Activated CD4-positive, alpha-beta T cell treated with anti-CD3 and anti-CD28 coated beads, Interleukin-2, Interleukin-4, amounts not matched to agents 100 ng/mL and 50 ng/mL, durations not matched to agents 16 hours and 8 hours (primary cell): ENCODE data around the gene MMP24OS.

Experiments
- DNase-seq: peaks from one replicate; pipeline ENCODE4 v3.0.0-alpha.2; 2020; ENCODE audit warnings: low spot score

MMP24OS gene

DNA sequence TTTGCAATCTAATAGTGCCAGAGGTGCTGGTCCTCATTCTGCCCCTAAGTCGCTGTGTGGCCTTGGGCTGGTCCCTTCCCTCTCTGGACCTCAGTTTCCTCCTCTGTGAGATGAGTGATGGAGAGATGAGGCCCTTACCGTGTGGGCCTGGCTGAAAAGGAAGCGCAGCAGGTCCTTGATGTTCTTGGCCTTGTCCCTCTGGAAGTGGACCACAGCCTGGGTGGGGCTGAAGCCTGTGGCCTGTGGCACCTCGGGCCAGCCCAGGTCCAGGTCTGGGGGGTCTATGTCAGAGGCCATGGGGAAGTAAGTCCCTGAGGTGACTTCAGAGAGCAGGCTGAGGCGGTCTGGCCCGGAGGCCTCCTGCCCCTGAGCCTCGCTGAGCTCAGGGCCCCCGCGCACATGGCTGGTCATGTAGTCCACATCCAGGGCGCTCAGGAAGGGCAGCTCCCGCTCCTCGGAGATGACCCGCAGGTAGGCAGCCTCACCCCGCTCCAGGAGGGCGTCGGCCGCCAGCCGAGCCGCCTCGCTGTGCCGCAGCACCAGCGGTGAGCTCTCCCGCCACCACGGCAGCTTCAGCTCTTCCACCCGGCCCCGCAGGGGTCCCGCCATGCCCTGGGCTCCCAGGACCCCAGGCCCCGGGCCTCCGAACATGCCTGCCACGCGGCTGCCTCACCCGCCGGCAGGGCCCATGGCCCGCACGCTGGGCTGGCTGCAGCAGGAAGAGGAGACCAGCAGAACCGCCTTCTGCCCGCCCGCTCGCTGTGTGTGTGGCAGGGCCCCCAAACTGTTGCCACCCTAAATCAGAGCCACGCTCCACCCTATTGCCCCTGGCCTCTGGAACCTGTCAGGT lies 14.0 kb upstream of the MMP24OS start, which contains the start of gene FAM83C:
FAM83C (minus strand) TSS at position 772 of the 850 bp plus-strand sequence; CDS start at position 651, 121 bp downstream.
- no peak for DNase-seq

DNA sequence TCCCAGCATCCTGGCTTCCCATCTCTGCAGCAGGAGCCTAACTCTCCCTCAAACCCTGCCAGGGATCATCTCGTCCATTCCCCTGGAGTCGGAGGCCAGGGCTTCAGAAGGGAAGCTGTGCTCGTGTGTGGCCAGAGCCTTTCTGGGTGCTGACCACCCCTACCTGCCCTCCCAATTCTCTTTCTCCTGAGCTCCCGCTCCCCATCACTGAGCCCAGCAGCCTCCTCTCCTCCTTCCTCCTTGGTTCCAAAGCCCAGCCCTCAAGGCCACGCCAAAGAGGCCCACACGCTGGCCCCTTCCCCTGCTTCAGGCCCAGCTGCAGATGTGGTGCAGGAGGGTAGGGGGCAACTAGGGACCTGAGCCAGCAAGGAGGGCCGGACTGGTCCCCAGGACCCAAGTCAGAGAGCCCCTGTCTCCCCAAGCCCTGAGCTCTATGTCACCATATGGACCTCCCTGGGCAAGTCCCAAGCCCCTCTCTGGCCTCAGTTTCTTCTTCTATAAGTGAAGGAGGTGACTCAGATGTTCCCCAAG lies 13.0 kb upstream of the MMP24OS start:
- DNase-seq, result no peak

DNA sequence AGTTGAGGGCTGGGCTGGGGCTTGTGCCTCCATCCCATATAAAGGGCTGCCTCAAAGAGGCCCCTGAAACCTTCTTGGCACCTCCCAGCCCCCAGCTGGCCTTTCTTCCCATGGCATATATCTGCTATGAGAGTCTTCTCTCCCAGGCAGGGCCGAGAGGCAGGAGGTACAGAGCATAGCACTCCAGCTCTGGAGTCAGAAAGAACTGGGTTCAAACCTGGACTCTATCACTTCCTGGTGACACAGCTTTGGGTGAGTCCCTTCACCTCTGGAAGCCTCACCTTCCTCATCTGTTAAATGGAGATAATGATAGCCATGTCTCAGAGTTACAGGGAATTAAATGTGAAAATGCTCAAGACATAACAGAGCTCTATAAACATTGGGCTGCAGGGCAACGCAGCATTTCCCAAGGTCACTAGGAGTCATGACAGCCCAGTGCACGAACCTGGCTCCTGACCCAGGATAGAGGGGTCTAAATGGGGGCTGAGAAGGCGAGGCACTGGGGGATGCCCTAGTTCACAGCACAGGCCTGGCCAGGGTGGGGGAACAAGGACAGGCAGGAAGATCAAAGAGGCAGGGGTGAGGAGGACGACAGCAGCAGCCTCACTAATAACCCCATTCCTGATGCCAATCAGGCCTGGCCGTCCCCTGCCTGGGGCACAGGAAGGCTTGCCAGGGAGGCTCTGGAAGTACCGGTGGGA lies 12.4 kb upstream of the MMP24OS start:
- DNase-seq, result no peak

DNA sequence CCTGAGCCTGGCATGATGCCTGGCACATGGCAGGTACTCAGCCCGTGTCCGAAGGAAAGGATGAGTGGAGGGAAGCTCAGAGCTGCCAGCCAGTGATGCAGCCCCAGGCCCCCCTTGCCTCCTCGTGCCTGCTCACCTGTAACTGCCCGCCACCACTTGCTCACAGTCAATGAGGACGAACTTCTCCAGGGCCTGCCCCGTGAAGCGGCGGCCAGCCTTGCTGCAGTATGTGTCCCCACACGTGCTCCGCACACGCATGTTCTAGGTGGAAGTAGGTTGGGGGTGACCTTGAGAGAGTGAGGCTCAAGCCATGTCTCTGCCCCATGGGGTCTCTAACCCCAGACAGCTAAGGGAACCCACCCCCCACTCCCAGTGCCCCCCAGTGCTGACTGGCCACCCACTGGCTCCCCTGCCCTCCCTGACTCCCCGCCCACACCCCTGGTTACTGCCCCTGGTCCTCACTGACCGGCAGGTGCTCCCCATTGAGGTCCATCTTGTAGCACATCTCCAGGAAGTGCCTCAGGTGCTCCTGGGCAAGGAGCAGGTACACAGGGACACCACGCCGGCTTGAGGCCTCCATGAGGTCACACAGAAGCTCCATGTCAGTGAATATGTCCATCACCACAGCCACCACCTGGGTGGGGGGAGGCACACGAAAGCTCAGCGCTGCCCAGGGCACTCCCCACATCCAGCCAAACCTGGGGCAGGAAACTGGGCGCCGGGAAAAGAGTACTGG lies 10.6 kb upstream of the MMP24OS start:
- no peak for DNase-seq

DNA sequence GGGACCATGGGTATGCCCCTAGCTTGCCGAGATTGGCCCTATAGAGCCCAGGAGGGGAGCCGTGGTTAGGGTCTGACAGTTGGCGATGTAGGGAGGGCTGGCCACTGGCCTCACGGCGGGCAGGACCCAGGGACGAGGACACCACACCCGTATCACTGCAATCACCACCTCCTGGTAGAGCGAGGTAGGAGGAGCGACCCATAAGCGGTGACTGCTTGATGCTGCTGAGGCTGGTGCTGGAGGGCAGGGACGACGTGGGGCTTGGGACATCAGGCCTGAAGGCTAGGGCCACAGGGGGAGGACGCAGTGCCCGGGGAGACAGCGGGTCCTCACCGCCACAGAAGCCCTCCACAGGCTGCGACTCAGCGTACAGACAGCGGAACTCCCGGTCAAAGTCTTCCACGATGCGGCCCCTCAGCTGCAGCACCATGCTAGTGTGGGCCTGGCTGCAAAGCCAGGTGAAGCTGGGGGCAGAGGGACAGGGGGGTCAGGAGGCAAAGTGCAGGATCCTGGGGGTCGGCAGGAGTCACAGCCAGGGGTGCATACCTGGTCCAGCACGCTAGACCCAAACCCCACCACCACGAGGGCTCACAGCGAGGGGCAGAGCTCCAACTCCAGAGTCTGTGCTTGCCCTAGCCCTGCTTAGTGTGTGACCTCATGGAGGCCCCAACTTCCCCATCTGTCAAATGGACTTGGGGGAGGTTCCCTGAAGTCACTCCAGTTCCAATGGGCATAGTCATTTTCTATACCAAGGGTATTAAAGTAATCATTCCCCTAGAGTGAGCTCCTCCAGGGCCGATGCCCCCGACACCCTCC lies 9.8 kb upstream of the MMP24OS start:
- DNase-seq, result no peak

DNA sequence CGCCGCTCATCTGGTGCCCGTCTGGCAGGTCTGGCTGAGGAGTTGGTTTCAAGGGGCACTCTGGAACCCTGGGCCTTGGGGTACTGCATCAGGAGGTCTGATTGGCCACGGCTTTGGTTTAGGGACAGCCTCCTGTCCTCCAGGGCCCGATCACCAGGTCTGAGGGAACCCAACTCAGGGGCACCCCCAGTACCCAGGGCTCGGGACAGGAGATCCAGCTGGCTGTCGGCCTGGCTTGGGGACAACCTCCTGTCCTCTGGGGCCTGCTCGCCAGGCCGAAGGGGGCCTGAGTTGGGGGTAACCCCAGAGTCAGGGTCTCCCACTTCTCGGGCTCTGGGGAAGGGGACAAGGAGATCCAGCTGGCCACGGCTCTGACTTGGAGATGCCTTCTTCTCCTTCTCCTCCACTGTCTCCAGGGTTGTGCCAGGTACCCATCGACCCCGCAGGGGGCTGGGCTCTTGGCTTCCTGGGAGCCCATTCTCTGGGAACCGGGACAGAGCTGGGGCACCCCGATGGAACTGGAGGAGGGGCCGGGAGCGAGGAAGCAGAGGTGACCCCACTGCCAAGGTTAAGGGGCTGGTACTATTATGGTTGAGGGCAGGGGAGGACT lies 9.1 kb upstream of the MMP24OS start:
- no peak for DNase-seq

DNA sequence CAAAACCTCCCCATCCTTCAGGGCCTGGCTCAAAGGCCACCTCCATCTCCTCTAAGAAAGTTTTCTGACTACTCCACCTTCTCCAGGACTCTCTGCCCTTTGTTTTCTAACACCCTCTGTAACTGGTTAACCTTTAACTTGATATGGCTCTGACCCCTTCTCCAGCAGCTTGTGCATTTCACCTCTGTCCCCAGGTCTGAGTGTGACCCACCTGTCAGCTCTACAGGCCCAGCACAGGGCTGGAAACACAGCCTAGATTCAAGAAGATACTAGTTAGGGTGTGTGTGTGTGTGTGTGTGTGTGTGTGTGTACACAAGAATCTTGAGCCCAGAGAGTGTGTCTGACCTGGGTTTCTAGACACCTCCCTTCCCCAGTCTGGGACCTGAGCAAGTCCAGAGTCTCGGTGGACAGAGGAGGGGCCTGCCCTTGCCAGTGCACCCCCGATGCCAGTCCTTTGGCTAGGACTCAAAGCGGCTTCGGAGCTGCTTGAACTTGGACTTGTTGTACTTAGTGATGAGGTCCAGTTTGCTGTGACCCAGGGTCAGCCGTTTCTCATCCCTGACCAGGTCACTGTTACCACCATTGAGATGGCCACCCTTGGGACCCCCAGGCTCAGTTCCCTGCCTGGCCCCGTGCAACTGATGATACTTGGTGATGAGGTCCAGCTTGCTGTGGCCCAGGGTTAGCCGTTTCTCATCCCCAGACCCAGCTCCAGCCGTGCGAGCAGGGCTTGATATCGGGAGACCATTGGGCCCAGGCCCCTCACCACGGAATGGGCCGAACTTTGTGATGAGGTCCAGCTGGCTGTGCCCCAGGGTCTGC lies 8.4 kb upstream of the MMP24OS start:
- DNase-seq, result no peak

DNA sequence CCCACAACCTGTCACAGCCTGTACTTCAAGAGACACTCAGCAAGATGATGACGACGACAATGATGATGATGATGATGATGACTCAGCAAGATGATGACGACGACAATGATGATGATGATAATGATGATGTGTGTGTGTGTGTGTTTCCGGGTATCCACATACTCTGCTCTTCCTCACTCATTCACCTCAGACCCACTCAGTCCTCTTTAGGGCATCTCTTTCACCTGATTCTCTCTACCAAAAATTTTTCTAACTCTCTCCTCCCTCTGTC lies 7.8 kb upstream of the MMP24OS start:
- no peak for DNase-seq

DNA sequence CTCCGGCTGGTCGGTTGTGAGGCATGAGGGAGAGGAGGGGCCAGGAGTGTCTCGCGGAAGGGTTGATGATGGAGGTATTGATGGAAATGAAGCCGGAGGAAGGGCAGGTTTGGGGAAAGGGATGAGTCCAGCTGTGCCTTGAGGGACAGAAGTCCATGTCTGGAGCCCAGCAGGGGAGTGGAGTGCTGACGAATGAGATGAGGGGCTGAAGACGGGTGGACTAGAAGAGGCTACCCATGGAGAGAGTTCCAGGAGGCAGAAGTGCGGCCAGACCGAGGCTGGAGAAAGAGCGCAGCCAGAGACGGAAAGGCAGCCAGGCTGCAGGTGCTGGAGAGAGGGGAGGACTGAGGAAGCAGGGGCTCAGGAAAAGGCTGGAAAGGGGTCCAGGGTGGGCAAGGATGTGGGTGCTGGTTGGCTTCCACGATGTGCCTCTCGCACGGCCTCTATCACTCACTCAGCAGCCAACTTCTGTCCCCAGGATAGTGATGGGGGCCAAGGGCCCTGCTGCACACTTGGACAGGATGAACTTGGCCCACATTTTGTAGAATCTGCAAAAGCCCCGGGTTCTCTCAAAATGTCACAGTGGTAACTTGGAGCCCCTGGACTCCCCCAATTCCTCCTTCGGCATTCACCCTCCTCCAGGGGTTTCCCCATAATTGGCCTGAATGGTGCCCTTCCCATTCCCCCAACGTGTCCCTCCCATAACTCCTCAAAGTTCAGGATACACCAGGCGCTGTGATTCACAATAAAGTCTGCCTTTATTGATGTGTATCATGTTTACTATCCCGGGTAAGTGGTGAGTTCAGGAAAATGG lies 7.3 kb upstream of the MMP24OS start:
- DNase-seq, result no peak

DNA sequence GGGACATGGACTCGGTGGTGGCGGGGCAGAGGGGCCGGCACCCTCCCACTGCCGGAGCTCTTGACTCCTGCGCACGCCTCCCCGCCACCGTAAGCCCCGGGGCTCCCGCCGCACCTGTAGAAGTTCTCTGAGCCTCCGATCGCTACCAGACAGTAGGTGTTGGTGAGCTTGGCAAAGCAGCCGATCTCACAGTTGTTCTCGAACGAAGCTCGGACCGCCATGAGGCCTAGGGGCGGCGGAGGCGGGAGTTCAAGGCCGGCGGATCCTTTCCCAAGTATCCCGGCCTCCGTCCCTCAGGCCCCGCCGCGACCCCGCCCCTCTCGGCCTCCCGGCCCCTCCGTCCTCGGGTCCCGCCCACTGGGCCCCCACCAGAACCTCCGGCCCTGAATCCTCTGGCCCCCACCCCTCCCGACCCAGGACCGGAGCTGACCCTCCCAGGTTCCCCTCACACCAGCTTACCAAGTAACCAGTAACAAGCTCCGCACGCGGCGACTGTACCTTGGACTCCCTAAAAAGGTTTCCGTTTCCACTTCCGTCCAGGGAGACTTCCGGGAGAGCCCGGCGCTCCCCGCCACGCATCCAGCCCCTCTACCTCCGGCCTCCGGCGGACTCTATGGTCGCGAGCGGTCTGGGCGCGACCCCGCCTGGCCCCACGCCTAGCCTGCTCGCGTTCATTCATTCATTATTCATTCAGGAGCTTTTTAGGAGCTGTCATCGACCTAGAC lies 6.5 kb upstream of the MMP24OS start, which contains the start of gene EIF6:
EIF6 (minus strand) TSS at position 506 of the 725 bp plus-strand sequence; CDS start at position 221, 285 bp downstream.
- peak; percentile 88 for DNase-seq

DNA sequence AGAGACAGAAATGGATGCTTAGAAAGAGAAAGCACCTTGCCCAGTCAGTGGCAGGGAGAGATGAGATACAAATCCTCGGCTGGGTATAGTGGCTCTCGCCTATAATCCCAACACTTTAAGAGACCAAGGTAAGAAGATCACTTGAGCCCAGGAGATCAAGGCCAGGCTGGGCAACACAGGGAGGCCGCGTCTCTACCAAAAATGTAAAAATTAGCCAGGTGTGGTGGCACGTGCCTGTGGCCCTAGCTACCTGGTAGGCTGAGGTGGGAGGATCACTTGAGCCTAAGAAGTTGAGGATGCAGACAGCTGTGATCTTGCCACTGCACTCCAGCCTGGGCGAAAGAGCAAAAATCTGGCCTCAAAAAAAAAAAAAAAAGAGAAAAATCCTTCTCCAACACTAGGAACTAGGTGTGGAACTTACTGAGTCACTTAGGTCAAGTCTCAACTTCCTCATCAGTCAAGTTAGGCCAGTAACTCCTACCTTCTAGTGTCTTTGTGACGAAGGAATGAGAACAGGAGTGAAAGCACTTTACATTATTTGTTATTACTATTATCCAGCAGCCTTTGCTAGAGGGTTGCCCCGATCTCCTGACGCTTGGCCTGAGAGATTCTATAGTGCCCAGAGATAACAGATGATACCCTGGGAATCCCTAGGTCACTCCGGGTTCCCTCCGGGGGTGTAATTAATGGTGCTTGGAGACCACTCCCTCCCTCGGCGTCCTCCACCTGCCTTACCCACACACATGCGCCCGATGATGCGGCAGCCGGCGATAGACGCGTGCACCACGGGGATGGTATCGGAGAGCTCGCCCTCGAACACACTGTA lies 5.7 kb upstream of the MMP24OS start:
- no peak for DNase-seq

DNA sequence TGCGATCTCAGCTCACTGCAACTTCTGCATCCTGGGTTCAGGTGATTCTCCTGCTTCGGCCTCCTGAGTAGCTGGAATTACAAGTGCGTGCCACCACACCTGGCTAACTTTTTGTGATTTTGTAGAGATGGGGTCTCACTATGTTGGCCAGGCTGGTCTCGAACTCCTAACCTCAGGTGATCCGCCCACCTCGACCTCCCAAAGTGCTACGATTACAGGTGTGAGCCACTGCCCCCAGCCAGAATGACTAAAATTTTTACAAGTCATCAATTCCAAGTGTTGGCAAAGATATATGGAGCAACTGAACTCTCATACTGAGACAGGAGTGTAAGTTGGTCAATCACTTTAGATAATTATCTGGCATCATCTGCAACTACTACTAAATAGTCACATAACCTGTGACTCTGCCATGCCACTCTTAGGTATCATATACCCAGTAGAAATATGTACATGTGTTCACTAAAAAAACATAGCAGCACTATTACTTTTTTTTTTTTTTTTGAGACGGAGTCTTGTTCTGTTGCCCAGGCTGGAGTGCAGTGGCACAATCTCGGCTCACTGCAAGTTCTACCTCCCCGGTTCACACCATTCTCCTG lies 3.7 kb upstream of the MMP24OS start:
- DNase-seq, result no peak

DNA sequence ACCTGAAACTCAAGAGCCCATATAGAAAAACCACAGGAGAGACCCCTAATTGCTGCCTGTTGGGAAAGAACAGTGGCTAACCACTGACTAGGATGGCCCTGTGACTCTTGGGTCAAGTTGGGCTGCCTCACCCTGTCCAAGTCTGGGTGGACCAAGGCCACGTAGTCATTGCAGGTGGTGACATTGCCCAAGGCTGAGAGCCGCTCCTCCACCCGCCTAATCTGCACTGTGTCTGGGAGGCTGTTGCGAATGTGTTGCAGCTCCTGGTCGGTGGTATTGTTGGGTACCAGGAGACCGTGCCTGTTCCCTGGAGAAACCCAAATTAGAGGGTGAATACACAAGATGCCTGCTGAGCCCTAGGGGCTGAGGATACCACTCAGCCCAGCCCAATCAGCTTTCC lies 2.6 kb upstream of the MMP24OS start:
- DNase-seq, result no peak

DNA sequence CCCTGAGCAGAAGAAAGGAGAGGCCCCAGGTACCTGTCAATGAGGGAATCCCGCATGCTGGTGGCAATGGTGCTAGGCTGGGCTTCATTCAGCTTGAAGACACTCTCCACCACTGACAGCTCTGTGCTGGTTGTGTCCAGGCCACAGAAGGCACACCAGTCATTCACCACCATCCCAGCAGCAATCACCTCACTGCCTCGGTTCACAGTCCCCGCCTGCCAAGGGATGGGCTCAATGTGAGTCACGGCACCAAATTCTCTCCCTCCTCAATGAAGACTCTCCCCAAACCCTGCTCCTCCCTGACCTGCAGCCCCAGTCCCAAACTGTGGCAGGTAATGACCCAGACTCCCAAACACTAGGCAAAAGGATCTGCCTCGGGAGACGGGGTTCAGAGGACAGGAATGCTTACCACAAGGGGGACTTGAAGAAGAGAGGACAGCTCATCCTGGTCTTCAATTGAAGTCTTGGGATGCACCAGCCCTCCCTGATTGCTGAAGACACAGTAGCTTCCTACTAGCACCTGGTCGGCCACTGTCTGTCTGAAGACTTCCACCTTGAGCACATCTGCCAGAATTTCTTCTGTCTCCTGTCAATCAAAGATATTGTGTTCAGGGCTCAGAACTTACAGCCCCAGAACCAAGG lies 1.7 kb upstream of the MMP24OS start:
- no peak for DNase-seq

DNA sequence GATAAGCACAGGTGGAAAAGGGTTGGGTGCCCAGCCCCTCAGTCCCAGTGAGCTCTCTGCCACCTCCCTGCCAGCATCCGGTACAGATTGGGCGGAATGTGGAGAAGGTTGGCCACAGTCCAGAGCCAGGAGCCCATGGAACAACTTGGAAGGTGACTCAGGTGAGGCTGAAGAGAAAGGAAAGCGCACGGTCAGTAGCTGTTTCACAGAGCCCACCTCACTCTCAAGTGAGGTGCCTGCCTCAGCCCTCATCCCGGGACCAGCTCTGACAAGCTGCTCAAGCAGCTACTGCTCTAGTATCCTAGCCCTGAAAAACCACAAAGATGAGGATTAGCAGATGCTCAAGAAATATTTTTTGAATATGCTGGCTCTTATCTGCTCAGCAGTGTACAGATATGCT lies 1.1 kb upstream of the MMP24OS start:
- no peak for DNase-seq

DNA sequence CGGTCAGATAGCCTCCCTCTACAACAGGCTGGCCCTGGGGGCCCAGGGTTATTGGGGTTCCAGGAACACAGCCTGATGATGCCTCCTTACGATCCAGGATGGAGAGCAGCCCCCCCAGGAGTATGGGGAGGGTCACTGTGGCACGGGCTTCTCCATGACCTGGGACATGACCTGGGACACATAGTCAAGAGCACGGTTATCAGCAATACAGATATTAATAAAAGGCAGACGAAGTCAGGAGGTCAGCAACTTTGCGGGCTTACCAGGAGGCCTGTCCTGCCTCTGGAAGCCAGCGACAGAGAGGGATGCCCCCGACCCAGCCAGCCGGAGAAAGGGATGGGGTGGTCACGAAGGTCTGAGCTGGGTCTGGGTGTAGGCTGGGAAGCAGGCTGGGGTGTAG lies 795 bp downstream of the MMP24OS start:
- no peak for DNase-seq

DNA sequence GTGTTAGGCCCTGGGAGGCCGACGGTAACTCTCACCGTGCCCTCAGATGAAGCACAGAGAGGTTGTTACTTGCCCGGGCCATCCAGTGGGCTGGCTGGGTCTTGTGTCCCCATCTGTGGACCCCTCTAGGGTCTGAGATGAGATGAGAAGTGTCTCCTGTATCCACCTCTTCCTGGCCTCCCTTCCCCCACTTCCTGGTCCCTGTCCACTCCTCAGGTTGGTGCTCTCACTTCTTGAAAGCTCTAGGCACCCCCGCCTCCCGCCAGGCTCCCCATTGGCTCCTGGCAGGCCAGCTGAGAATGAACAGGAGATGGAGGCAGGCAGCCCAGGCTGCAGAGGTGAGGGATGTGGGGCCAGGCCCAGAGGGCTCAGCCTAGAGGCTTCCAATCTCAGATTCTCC lies 1.5 kb downstream of the MMP24OS start:
- DNase-seq, result no peak
